HG03342 (cell line): Measurements from ENCODE around the gene MTUS2.
"Not testable (repeated sequence)": the region's sequence is repeated elsewhere in the genome, so short reads cannot be mapped to it uniquely, and the experiment has no call there.

ENCODE experiments used
- ATAC-seq: cut with Tn5 transposase; IDR thresholded peaks from one replicate; pipeline ENCODE4 v1.9.1; 2021; ENCODE audit warnings: mild to moderate bottlenecking, moderate library complexity; ENCODE audit not compliant: unreplicated experiment

The MTUS2 gene

GRCh38 chr13:29294821-29295220 is 474.7 kb downstream of the MTUS2 start:
- no peak for ATAC-seq

- ATAC-seq: no peak
These were observed 480.9 kb downstream of the MTUS2 start for GRCh38 chr13:29301027-29301426.

GRCh38 chr13:29304148-29304547 is 484.0 kb downstream of the MTUS2 start:
- no peak for ATAC-seq

- no peak for ATAC-seq
These were observed 490.7 kb downstream of the MTUS2 start for GRCh38 chr13:29310806-29311205.

- no peak for ATAC-seq
These were observed 495.7 kb downstream of the MTUS2 start for GRCh38 chr13:29315847-29316246.

GRCh38 chr13:29317828-29318227 is 497.7 kb downstream of the MTUS2 start:
- no peak for ATAC-seq

- ATAC-seq: no peak
These were observed 498.6 kb downstream of the MTUS2 start for GRCh38 chr13:29318741-29319140.

GRCh38 chr13:29319451-29319850 is 499.3 kb downstream of the MTUS2 start:
- no peak for ATAC-seq

- ATAC-seq: no peak
These were observed 503.8 kb downstream of the MTUS2 start for GRCh38 chr13:29323954-29324353.

GRCh38 chr13:29324601-29325000 is 504.5 kb downstream of the MTUS2 start:
- ATAC-seq: no peak

- no peak for ATAC-seq
These were observed 508.4 kb downstream of the MTUS2 start for GRCh38 chr13:29328501-29328900.

GRCh38 chr13:29336356-29336755 is 516.2 kb downstream of the MTUS2 start:
- no peak for ATAC-seq

- no peak for ATAC-seq
These were observed 519.5 kb downstream of the MTUS2 start for GRCh38 chr13:29339386-29340272.

GRCh38 chr13:29345860-29346582 is 525.9 kb downstream of the MTUS2 start:
- ATAC-seq: not testable (repeated sequence)

- ATAC-seq: no peak
These were observed 534.9 kb downstream of the MTUS2 start for GRCh38 chr13:29355029-29355428.

- ATAC-seq: no peak
These were observed 539.0 kb downstream of the MTUS2 start for GRCh38 chr13:29359181-29359580.

- no peak for ATAC-seq
These were observed 541.6 kb downstream of the MTUS2 start for GRCh38 chr13:29361716-29362115.

- ATAC-seq: peak; percentile 86
These were observed 542.9 kb downstream of the MTUS2 start for GRCh38 chr13:29362849-29363604.

GRCh38 chr13:29369060-29369743 is 549.1 kb downstream of the MTUS2 start:
- no peak for ATAC-seq

GRCh38 chr13:29379281-29379680 is 559.1 kb downstream of the MTUS2 start:
- ATAC-seq: no peak

- ATAC-seq: no peak
These were observed 559.7 kb downstream of the MTUS2 start for GRCh38 chr13:29379865-29380264.
